OCI-LY7 (cell line): ENCODE data around the gene ZNF771. TPM values are rescaled to one million over a fixed set of nuclear protein-coding genes. Genes with fewer than 3 reads are reported as not detected.

Source experiments
- BruUV-seq: library from RNA; stranded (reverse); fragments of 400-500 nt; replicated peaks from 2 replicates; lab custom pipeline; 2021; lab: Mats Ljungman, UMichigan
- CTCF ChIA-PET: fragments of 300-600 bp; sonication (Branson Sonifier 250); formaldehyde crosslinking; loops from one replicate; lab custom pipeline; 2022; ENCODE audit warnings: antibody characterized with exemption; ENCODE audit not compliant: unreplicated experiment; lab: Charles Lee
- POLR2A ChIA-PET: fragments of 300-600 bp; sonication (Branson Sonifier 250); formaldehyde crosslinking; loops from one replicate; lab custom pipeline; 2022; ENCODE audit warnings: antibody characterized with exemption; lab: Charles Lee
- DNase-seq: peaks from one replicate; pipeline ENCODE4 v3.0.0-alpha.2; 2015; ENCODE audit warnings: low spot score
- H2AFZ ChIP-seq: fragments of 200-600 bp; sonication (generic), shearing (Covaris generic); 2 replicates; pipeline ENCODE4 v1.6.1; 2014; ENCODE audit warnings: mild to moderate bottlenecking, antibody characterized with exemption, low read length, moderate library complexity
- H3K27ac ChIP-seq: fragments of 200-600 bp; sonication (generic); 2 replicates; pipeline ENCODE4 v1.5.1; 2014; ENCODE audit warnings: mixed run types, low read depth, mild to moderate bottlenecking, moderate library complexity, low read length, inconsistent platforms; ENCODE audit not compliant: poor library complexity, severe bottlenecking
- H3K36me3 ChIP-seq: fragments of 200-600 bp; sonication (generic); 2 replicates; pipeline ENCODE4 v1.6.1; 2014; ENCODE audit warnings: mild to moderate bottlenecking, antibody characterized with exemption, low read length, moderate library complexity, mixed read lengths; ENCODE audit not compliant: insufficient read depth
- H3K4me1 ChIP-seq: fragments of 200-600 bp; sonication (generic); 2 replicates; pipeline ENCODE4 v1.5.1; 2014; ENCODE audit warnings: mild to moderate bottlenecking, low read length; ENCODE audit not compliant: insufficient read depth, poor library complexity, severe bottlenecking
- H3K4me2 ChIP-seq: fragments of 200-600 bp; sonication (generic); 2 replicates; pipeline ENCODE4 v1.6.1; 2014; ENCODE audit warnings: mild to moderate bottlenecking, low read length
- H3K4me3 ChIP-seq: fragments of 200-600 bp; sonication (generic); 2 replicates; pipeline ENCODE4 v1.5.1; 2014; ENCODE audit warnings: mild to moderate bottlenecking, low read depth, low read length; ENCODE audit not compliant: poor library complexity, severe bottlenecking
- H3K79me2 ChIP-seq: fragments of 200-600 bp; sonication (generic); 2 replicates; pipeline ENCODE4 v1.6.1; 2016; ENCODE audit warnings: low read depth, mild to moderate bottlenecking, low read length, moderate library complexity, mixed read lengths; ENCODE audit not compliant: insufficient read depth
- H3K9me2 ChIP-seq: fragments of 200-600 bp; sonication (generic); 2 replicates; pipeline ENCODE4 v1.6.1; 2016; ENCODE audit warnings: mild to moderate bottlenecking, low read length, mixed read lengths; ENCODE audit not compliant: insufficient read depth
- H3K9me3 ChIP-seq: fragments of 200-600 bp; sonication (generic); 2 replicates; pipeline ENCODE4 v1.6.1; 2014; ENCODE audit warnings: mild to moderate bottlenecking, mixed run types, low read length, mixed read lengths
- H4K20me1 ChIP-seq: fragments of 200-600 bp; sonication (generic); 2 replicates; pipeline ENCODE4 v1.6.1; 2014; ENCODE audit warnings: mild to moderate bottlenecking, antibody characterized with exemption, low read length, moderate library complexity, mixed read lengths; ENCODE audit not compliant: insufficient read depth
- CTCF ChIP-seq: fragments of 200-600 bp; sonication (generic); conservative IDR thresholded peaks from 2 replicates; pipeline ENCODE4 v1.5.1; 2014; ENCODE audit warnings: mild to moderate bottlenecking, antibody characterized with exemption, low read length, moderate library complexity, mixed read lengths
- EZH2phosphoT487 ChIP-seq: fragments of 200-600 bp; sonication (generic); IDR thresholded peaks from 2 replicates; pipeline ENCODE4 v1.6.1; 2018; ENCODE audit warnings: low read depth, borderline replicate concordance, mild to moderate bottlenecking, mixed run types, antibody characterized with exemption, low read length, moderate library complexity, mixed read lengths
- intact Hi-C: fragments of 100-400 bp; cut with micrococcal nuclease; formaldehyde crosslinking; loops from one replicate; pipeline ENCODE4 v1.10.0; 2022; ENCODE audit not compliant: unreplicated experiment
- total RNA-seq, 2 experiments: library from RNA; depleted of rRNA in 1 of 2; stranded (reverse); fragments of >200 nt in 1 of 2; shearing (Covaris generic) in 1 of 2; gene quantifications; 2 replicates each; pipeline ENCODE4 v1.2.3, GENCODE V29; 2014 to 2022

Gene ZNF771
- total RNA-seq, 2 experiments from 2014 or later, result 6.4 to 10.8 TPM

GRCh38 chr16:30414159-30414558, 6.8 kb downstream of the ZNF771 start:
- no TSS peak for BruUV-seq
- Histone ChIP-seq H3K9me2 (no peaks in the 10 kb centered on the region), H3K9me3 (no peaks in the 10 kb centered on the region), H3K36me3 (peaks cover 63% of the 10 kb centered on the region), H2AFZ (no peak overlapping the region), H3K27ac (no peak overlapping the region), H3K79me2 (peaks cover 4% of the 10 kb centered on the region; the same call in 1 of the 2 replicates), H4K20me1 (no peaks in the 10 kb centered on the region), H3K4me3 (no peak overlapping the region), H3K4me2 (no peak overlapping the region), H3K4me1 (peaks cover 29% of the 10 kb centered on the region)
- TF ChIP-seq EZH2phosphoT487 (no peak), CTCF (no peak)
- DNase-seq, result no peak
- intact Hi-C loops, result no loop called here
- ChIA-PET POLR2A (no interaction called here), CTCF (no interaction called here)

DNA sequence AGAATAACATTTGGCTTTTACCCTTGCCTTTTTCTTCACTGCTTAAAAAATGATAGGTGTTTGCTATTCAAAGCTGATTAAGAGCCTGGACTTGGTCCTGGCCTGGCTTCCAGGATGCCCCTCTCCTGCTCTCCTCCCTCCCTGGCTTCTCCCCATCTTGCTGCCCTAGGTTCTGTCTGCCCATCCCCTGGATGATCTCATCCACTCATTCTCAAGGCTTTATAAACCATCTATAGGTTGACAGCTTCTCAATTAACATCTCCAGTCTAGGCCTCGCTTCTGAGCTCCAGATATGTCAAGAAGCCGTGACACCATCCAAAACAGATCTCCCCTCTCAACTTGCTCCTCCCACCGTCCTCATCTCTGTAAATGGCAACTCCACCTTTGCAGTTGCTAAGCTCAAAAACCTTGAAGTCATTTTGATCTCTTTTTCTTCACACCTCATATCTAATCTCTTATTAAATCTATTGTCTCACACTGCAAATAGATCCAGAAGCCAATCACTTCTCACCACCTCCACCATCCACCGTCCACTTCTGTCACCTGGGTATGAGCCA, 8.7 kb downstream of the ZNF771 start:
- intact Hi-C loops, result no loop called here
- Histone ChIP-seq H3K4me3 (no peak overlapping the region), H3K9me2 (no peaks in the 10 kb centered on the region), H3K4me1 (peaks cover 20% of the 10 kb centered on the region), H3K27ac (no peak overlapping the region), H4K20me1 (no peaks in the 10 kb centered on the region), H3K79me2 (peaks cover 4% of the 10 kb centered on the region; the same call in 1 of the 2 replicates), H3K36me3 (peaks cover 70% of the 10 kb centered on the region), H3K4me2 (no peak overlapping the region), H2AFZ (no peak overlapping the region), H3K9me3 (no peaks in the 10 kb centered on the region)
- no peak for DNase-seq
- ChIA-PET POLR2A (no interaction called here), CTCF (no interaction called here)
- TF ChIP-seq CTCF (no peak), EZH2phosphoT487 (no peak)
- BruUV-seq, result no TSS peak
